EH (cell line): Measurements from ENCODE around the gene TBX15.
"Not testable (repeated sequence)": the region's sequence is repeated elsewhere in the genome, so short reads cannot be mapped to it uniquely, and the experiment has no call there.

Source experiments
- DNase-seq: peaks from one replicate; pipeline ENCODE4 v3.0.0-alpha.2; 2015; ENCODE audit warnings: low read depth

TBX15 gene

DNA sequence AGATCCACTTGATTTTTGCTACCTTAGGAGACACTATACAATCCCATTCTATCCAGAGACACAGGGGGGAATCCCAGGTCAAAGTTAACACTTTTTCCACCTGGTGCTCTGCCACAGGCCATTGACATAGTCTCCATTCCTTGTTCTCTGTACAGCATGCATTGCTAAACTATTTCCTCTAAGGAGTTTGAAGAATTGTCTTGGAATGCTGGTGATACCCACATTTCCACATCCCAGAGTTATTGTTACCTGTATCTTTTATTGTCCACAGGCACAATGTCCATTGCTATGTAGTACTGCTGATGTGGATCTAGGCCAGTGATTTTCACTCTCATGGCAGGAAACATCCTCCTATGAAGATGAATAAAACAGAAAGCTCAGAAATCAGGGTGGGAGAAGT is 61.9 kb downstream of the TBX15 start:
- DNase-seq: no peak

DNA sequence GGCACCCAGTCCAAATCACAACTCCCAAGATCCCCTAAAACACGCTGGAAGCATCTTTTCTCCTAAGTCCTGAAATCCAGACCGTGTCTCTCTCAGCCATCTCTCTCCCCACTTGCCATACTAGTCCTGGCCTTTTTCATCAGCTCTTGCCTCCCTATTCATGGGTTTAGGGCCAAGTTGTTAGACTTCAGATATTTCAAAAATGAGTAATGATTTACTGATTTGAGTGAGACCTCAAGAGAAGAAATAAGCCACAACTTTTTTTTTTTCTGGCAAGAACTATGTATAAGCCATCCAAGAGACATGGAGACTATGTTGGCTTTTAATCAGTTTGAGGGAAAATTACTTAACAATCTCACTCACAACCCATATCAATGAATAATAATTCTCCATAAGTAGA is 62.5 kb downstream of the TBX15 start:
- no peak for DNase-seq

DNA sequence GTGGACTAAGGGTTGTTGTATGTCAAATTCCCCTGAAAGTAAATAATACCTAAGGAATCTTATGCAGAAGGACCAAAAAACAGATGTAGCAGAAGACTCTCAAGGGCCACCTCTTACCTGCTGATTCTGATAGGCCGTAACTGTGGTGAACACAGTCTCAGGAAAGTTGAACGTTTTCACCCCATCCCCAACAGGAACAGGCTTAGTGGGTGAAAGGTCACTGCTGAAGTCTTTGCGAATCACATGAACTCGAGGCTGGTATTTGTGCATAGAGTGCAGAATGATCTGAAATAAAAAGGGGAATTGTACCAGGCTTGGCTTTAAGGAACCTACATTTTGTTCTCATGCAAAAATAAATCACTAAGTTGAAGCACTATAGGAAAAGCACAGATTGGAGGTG is 64.8 kb downstream of the TBX15 start:
- no peak for DNase-seq

DNA sequence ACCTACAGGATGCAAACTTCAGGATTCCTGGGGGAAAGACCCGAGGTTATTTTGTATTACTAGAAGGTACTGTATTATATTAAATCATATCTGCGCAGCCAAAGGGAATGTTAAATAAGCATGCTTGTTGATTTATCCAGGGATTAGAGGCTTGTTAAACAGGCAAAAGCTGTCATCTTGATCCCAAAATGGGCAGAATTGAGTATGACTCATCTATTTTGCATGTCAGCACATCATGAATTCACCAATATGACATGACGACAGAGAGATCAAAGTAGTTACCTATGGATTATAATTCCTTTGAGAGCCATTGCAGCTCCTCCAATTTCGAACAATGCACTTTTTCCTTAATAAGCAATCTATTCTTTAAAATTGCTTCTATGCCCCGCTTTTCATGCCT is 66.1 kb downstream of the TBX15 start:
- DNase-seq: no peak

DNA sequence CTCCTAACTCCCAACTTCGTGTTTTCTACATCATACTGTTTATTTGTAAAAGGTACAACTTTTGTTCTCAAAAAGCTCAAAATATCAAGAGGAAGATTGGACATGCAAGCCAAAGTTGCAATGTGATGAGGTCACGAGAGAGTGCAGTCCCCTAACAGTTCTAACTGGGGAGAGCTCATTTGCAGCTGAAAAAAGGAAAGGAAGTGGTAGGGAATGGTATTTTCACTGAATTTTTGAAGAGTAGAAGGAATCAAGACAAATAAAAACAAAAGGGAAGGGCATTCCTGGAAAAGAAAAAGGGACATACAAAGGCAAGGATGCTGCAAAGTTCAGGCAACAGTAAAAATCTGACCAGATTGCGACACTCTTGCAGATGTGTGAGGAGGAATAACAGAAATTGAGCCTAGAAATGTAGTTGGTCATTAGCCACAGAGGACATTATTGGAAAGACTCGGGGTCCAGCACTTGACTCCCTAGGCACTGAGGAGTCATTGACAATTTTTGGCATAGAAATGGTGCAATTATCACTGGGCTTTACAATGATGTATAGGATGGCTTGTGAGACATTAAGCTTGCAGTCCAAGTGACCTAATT is 67.9 kb downstream of the TBX15 start:
- DNase-seq: peak; percentile 40

DNA sequence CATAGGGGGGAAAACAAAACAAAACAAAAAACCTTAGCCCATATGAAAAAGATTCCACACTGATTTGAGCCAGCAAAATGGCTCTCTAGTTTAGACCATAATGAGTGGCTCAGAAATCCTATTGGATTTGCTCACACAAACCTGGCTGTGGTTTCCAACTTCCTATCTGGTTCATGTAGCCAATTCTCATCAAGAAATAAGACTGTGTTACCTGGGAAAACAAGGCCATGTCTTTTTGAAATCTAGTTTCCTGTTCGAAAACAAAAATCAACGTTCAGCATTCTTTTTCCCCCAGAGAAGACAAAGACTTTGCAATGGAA is 69.2 kb downstream of the TBX15 start:
- no peak for DNase-seq

DNA sequence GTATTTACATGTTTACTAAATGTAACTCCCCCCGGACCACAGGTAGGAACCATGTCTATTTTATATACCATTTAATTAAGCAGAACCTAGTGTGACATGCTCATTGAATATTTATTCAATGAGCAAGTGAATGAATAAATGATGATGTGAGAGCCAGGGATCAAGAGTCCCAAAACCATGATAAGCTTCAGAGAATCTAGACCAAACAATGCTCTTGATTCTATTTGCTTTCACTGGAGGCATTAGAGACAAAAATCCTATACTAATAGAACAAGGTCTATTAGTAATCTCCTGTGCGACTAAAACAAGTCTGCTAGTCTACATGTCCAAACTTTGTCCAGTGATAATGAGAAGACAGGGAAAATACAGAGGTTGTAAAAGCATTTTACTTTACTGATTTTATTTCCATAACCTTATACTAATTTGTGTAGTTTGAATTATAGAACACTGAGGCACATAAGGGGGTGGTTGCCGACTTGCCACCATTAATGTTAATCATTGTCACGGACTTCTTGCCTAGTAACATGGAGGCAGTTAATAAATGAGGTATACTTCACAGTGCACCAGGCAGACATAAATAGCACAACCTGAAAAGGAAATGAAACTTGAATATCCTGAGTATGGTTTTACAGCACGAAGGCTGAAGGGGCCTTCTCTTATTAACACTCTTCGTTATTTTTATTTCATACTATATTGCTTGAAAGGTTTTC is 69.8 kb downstream of the TBX15 start:
- no peak for DNase-seq

DNA sequence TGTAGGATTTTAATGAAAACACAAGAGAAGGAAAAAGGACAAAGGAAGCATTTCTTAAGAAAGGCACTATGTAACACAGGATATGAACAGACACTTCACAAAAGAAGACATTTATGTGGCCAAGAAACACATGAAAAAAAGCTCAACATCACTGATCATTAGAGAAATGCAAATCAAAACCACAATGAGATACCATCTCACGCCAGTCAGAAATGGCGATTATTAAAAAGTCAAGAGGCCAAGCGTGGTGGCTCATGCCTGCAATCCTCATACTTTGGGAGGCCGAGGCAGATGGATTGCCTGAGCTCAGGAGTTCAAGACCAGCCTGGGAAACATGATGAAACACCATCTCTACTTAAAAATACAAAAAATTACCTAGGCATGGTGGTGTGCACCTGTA is 71.8 kb downstream of the TBX15 start:
- not testable (repeated sequence) for DNase-seq

DNA sequence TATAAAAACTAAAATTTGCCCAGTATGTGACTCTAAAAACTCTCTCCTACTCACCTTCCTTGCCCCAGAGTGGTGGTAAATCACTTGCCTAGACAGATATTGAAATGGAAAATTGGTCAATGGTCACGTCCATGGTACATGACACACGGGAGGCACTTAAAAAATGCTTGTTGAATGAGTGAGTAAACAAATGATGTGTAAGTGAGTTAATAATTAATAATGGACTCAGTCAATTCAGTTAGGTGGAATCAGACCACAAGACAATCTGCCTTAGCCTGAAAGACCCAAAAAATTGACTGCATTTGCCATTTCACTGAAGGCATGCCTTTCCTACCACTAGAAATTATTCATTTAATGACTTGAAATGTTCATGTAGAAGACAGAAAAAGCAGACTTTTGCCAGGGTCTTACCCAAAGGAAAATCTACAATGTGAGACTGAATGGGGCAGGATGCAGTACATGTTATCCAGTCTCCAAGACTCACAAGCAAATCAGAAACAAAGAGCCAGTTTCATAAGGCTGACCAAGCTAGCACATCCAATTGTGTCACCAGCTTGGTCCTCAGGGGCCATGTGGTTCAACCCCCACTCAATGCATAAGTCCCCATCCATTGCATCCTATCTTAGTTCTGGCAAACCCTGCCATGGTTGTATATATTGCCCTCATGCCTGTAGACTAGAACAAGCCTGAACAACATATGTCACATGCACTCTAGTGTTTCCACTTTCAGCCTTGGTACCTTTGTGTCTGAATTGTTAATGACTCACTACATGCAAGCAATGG is 73.6 kb downstream of the TBX15 start:
- DNase-seq: no peak

DNA sequence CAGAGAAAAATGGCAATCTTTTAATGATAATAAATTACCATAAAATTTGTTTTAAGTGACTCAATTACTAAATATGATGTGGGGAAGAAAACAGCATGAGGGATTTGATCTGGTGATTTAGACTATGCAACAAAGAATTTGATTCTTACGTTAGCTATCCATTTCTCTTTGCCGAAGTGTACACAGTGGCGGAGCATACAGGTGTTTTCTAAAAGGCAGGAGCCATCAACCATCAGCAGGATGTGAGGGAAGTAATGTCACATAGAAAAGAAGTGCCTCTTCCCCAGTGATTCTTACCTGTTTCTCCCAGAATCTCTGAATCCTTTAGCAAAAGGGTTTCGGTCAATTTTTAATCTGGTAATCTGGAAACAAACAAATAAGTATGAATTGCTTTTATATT is 74.3 kb downstream of the TBX15 start:
- no peak for DNase-seq

DNA sequence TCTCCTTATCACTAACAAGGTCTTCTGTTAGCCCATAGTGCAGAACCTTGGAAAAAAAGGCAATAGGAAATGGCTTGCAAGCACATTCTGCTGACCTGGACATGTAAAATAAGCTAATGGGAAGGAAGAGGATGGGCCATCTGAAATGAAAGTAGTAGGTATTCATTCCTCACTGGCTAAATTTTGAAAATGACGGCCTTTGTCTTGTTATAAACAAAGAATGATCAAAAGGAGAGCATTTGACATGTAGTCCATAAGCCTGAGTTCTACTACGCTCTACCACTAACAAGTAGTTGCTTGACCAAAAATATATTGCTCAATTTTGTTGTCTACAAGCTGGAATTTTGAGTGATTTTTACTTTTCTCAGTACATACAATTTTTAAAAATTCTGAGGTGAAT is 75.6 kb downstream of the TBX15 start:
- no peak for DNase-seq

DNA sequence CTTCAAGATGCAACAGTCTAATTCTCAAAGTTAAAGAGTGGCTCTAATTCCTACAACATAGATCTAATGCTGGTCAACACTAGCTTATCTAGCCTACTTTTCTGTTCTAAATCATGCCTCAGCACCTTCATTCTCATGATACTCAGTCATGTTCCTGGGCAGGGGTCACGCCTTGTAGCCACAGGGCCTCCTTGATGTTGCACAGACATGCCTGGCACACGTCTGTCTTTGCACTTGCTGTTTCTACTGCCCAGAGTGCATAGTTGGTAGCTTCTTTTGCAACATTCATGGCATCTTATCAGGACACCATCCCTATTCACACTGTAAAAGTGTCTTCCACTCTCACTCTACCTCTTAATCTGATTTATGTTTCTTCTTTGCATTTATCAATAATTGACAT is 76.6 kb downstream of the TBX15 start:
- DNase-seq: no peak

DNA sequence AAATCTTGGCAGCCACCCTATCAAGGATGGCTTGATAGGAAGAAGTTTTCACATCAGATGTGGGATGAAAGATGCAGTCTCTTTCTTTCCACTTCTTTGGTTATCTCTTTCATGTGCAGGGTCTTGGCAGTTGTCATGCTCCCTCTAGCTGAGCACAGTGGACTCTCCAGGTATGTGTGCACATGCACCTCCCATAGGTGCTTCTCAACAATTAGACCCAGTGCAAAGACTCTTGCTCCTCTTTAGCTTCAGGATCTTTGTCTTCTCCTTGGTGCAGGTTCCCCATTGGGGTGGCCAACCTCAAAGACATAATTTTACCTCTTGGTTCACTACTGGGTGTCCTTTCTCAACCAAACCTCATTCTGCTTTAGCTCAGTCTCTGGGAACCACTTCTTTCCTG is 80.7 kb downstream of the TBX15 start:
- DNase-seq: no peak

DNA sequence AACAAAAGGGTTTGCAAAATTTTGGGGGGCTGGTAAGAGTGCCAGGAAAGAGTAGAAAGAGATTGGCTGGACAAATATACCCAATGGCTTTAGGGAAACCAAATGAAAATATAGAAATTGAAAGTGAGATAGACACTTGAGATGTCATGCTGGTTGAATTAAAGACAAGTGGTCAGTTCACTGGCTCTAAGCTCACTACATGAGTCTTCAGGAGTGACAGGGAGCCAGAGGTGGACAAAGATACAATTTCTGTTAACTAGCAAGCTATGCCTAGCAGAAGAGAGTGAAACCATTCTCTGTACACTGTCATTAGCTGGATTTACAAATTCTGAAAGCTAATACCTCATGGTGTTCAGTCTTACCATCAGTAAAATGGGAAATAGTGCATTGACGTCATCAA is 82.5 kb downstream of the TBX15 start:
- no peak for DNase-seq

DNA sequence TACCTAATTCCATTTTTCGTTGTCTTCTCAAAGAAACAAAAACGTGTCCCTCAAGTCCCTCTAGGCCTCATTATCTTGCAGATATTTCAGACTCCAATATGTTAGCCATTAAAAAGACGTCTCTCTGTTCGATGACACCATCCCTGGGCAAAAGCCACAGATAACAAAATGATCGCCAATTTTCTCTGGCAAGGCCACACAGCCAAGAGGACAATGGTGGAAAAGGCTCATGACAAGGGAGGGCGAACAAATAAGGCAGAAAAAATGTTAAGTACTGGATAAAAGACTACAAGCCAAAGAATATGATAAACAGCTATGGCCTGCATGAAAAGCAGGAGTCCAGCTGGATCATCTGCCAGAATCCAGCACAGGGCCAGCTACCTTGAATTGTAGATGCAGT is 82.9 kb downstream of the TBX15 start:
- no peak for DNase-seq

DNA sequence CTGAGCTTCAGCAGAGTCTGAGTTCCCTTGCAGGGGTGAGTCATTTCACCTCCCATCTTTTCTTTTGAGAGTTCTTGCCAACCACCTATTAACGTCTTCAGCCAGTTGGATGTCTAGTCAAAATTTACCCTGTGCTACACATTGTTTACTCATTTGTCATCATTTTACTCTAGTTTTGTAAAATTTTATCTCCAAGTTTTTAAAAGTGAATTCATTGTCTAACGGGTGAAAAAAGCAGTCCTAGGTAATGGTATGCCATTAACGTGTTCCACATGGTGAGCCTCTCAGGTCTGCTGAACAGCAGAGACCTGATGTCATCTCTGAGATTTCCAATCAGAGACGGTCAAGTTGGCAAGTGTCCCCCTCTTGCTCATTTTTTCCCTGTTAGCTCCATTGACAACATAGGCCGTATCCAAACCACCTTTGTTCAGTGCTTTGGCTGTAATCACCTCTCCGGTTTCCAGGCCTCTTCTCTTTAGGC is 85.4 kb downstream of the TBX15 start:
- DNase-seq: peak; percentile 59

DNA sequence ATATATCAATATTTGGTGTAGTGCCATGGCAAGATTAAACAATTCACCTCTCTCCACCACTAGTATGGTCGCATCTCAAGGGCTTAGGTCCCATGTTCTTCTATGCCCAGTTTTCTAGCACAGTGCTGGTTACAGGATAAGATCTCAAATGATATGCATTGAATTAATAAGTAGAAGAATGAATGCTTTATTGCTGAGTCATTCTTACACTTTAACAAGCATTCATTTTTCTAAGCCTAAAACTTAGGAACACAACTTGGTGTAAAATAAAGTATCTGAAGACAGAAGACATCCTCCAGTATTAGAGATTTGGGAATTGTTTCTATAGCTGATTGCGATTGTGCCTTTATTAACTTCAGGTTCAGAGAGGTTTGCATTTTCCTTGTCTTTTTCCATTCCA is 85.8 kb downstream of the TBX15 start:
- no peak for DNase-seq

DNA sequence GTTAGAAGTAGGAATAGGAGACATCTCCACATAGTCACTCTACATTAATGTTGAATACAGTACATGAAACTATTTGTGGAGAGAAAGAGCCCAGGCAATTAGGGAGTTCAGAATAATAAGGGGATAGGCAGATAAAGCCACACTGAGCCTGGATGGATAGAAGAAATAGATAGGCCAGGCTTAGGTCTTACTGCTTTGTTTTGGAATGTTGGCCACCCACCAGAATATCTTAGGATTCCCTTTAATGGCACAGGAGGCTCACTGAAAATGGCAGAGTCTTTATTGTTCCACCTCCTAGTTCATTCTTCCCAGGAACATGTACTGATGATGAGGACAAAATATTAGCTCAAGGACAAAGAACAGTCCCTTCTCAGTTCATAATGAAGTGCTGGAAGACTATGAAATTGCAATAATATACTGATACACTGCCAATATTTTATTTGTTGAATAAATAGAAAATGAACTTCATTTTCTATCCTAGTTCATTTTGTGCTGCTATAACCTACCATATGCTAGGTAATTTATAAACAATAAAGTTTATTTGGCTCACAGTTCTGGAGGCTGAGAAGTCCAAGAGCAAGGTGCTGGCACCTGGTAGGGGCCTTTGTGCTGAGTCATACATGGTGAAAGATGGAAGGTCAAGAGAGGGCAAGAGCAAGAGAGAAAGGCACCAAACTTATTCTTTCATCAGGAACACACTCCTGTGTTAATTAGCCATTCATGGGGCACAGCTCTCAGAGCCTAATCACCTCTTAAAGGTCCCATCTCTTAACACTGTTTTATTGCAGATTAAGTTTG is 87.3 kb downstream of the TBX15 start:
- DNase-seq: peak; percentile 9

DNA sequence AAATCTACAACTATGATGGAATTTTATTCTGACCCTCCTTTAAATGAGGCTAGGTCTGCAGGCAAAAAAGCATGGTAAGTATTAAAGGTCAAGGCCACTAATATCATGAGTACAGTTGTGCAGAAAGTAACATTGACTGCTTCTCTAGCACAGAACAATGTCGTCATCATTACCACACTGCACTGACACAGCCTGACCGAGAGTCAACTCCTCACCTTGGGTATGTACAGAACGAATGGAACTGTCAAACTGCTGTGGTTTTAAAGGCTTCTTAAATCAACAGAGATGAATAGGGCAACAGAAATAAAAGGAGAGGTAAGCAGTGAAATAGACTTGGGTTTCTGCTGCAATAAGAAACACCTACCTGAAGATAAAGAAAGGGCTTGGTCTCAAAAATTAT is 88.8 kb downstream of the TBX15 start:
- no peak for DNase-seq

DNA sequence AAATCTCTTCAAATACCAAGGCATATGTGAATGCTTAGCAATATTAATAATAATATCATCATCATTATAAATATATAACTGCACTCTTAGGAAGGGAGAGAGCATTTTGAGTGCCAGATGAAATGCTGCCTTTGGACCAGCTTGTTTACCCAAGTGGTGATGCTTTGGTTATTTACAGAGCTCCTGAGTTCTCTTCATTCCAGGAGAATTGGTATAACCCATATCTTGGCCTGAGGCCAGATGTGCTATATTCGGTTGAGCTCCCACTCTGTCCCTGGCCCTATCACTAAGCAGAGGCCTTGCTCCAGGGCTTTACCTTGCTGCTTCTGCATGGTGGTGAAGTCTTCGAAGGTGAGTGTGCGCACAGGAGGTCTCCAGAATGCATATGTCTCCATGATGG is 89.4 kb downstream of the TBX15 start:
- no peak for DNase-seq

DNA sequence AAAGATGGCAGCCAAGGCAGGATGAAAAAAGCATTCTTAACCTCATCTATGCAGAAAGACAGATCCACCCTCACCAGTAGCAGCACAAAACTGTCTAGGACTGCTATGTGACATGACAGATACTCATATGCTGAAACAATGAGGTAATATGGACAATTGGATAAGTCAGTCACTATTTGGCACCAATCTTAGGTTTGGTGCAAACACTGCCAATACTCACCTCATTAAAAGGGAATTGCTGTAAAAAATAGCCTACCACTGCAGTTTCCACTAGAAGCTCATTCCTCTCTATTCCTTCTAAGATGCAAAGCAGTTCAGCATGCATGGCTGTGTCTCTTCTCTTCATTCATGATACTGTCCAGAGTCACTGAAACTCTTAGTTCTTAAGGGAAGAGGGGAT is 91.7 kb downstream of the TBX15 start:
- no peak for DNase-seq

DNA sequence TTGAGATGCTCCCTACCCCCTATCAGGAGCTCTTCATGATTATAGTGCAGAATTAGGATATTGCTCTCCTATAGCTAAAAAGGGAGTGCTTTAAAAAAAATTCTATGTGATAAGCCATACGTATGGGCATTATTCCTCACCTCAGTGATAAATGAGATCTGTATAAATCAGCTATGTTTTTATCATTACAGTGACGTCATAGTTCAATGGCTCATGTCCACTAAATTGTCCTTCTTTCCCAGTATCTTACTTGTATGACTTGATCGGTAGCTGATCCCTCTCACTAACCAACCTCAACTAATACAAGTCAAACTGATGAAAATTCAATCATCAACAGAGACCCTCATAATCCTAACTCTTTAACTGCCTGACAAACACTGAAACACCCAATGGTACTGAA is 93.3 kb downstream of the TBX15 start:
- no peak for DNase-seq
